Measurements from ENCODE around the gene ERICH3.
"Not testable (repeated sequence)": the region's sequence is repeated elsewhere in the genome, so short reads cannot be mapped to it uniquely, and the experiment has no call there.

Gene ERICH3

DNA sequence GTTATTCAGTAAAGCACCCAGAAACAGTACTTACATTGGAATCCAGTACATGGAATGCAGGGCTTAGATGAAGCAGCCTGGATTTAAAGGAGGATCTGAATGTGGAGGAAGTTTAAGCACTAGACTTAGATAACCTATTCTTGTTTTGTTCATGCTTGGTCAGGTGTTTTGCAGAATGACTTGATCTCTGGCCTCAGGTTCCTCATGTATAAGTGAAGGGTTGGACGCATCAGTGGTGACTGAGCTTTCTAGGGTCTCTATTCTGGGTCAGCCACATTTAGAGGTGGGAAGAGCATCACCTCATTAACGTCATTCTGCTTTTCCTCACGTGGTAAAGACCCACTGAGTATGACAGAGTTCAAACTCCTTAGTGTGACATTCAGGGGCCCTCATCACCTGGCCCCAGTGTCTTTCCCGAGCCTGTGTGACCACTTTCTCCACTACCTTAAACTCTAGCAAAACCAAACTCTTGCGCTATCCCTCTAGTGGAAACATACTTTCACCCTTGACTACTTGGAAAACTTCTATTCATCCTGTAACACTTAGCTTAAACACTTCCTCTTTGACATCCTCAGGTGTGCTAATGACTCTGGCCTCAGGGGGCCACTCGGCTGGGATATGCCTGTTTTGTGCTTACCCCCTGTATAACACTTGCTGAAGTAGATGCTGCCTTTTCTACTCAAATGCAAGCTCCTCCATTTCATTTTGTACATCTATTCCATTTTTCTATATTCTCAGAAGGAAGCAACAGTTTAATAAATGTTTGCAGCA is 871 bp upstream of the ERICH3 start:
- DNase-seq = no peak

DNA sequence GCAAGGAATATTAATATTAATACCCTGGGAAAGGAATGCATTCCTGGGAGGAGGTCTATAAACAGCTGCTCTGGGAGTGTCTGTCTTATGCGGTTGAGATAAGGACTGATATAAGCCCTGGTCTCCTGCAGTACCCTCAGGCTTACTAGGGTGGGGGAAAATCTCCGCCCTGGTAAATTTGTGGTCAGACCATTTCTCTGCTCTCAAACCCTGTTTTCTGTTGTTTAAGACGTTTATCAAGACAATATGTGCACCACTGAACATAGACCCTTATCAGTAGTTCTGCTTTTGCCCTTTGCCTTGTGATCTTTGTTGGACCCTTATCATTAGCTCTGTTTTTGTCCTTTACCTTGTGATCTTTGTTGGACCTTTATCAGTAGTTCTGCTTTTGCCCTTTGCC is 2.7 kb downstream of the ERICH3 start:
- DNase-seq = not testable (repeated sequence)

DNA sequence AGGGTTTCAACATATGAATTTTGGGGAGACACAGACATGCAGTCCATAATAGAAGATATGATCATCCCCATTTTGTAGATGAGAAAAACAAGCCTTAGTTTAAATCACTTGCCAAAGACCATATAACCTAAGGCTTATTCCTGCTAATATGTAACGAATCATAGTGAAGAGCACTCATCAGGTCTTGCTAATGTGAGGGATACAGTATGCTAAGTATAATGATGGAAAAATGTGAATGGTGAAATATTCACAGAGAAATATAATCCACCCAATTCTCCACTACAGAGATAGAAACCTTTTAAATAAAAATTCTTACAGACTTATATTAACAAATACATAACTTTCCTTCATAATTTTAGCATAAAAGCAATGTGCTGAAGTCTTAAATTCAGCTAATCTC is 18.9 kb downstream of the ERICH3 start:
- no peak for DNase-seq

DNA sequence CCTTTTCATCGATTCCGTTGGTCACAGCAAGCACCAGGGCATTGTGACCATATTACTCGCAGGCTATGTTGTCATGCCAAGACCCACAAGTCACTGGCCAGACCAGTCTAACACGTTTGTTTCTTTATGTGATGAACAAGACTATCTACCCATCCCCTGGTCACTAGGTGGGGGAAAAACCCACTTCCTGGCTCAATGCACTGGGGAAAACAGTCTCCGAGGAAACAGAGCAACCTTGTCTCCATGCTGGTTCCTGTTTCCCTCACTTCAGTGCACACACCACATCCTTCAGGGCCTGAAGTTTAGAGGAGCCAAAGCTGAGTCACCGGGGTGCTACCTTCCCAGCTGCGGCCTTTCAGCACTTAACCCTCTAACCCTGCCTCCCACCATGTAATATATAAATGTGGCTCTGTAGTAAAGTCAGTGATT is 20.9 kb downstream of the ERICH3 start:
- no peak for DNase-seq

DNA sequence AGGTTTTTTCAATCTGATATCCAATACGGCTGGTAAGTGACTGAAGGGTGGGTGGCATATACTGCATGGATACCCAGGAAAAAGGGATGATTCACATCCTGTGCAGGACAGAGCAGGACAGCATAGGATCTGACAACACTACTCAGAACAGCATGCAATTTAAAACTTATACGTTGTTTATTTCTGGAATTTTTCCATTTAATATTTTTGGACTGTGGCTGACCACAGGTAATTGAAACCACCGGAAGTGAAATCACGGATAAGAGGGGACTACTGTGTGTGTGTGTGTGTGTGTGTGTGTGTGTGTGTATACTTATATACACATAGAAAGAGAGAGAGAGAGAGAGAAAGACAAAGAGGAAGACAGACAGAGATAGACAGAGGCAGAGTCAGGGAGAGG is 23.0 kb downstream of the ERICH3 start:
- DNase-seq = no peak

DNA sequence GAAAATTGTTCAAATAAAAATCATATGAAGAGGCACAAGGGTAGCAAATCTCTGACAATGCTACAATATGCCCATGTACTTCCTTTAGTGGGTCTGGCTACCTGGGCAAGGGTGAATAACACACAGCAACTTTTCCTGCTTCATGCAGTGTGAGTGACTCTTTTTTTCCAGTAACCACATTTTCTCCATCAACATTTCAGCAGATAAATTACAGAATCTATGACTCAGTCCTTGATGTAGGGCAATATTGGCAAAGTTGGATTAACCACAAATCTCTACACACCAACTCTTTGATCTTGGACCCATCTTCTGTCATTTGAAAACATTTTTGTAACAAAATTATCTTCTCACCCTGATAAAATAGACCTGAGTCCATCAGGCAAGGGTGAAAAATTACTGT is 31.7 kb downstream of the ERICH3 start:
- no peak for DNase-seq

DNA sequence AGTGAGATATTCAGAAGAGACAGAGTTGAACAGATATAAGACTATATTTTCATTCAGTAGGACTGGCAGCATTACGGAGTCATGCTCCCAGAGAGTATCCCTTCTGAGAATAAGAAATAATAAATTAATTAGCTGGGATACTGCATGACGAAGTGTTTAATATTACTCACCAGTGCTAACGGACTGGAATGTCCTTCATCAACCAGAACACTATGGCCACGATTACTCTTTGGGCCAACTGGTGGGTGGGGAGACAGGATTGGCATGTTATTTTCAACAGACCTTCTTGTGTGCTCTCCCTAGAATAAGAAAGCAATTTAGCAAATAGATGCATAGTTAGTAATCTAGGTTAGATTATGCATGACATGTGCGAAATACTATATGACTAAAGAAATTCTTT is 32.4 kb downstream of the ERICH3 start:
- no peak for DNase-seq

DNA sequence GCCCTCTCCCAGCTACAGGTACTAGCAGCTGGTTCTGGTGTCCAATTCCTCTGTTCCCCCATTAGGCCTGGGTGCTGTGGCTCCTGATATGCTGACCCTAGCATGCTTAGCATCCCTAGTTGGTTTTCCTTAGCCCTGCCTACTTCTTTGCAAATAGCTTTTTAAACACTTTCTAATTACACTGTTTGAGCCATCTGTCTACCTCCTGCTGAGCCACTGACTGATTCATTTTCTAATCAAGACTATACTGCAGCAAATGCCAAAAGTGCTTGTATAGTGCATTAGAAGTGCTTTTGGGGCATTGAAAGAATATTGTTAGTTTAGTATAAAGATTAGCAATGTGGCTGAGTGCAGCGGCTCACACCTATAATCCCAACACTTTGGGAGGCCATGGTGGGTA is 36.3 kb downstream of the ERICH3 start:
- DNase-seq = no peak

DNA sequence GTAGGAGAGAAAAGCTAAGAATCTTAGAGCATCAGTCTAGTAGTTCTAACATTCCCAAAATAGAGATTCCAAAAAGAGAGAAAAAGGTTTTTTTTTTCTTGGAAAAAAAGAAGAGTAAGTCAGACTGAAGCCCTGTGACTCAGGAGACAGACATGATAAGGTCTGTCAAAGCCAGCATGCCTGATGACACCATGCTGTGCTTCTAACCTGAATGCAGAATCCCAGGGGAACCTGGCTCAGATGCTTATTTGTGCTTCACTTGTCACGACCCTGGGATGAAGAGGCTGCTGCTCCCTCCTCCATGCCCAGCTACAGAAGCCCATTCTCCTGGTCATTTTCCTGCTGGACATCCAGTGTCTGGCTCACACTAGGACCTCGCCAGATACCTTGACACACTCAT is 44.3 kb downstream of the ERICH3 start:
- DNase-seq = no peak

DNA sequence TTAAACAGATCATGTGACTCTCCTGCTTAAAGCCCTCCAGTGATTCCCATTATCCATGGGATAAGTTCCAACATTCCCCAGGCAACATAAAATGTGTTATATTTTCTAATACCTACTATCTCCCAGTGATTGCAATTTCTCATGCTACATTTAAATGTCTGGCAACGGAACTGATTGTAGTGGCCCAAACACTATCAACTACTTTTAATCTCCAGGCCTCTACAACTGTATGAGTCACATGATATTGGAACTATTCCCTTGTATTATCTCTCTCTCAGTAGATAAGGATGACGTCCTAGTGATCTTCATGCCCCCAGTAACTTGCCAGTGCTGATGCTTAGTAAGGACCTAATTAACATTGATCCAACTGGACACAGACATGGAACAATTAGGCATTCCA is 49.9 kb downstream of the ERICH3 start:
- DNase-seq = no peak

DNA sequence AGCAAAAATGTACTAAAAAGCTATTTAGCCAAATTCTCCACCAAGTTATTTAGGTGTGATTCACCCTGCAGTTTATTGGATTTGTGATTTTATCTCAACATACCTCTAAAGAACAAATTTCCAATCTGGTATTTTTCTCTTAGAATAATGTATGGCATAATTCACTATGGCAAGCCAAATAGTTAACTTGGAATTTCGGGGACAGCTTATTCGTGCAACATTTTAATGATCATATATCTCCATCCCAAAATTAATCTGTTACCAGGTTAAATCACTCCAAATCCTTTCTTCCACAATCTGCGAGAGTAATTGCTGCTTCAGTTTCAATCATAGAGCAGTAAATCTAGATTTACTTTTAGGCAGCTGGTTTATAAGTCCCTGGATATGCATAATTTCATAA is 53.4 kb downstream of the ERICH3 start:
- no peak for DNase-seq

DNA sequence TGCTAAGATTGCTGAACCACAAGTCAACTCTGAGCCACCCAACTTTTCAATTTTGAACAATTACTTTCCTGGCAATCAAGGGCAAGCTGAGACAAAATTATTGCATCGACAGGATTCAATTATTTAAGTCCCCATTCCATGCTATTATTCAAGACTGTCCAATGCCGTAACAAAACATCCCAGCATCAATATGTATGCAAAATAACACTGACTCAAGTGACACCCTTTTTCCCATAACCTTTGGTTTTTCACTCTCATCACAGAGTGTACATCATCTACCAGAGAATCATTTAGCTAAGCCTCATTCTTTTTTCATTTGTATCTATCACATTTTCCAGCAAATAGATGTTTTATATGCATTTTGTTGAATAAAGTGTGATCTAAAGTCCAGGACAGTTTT is 54.6 kb downstream of the ERICH3 start:
- no peak for DNase-seq

DNA sequence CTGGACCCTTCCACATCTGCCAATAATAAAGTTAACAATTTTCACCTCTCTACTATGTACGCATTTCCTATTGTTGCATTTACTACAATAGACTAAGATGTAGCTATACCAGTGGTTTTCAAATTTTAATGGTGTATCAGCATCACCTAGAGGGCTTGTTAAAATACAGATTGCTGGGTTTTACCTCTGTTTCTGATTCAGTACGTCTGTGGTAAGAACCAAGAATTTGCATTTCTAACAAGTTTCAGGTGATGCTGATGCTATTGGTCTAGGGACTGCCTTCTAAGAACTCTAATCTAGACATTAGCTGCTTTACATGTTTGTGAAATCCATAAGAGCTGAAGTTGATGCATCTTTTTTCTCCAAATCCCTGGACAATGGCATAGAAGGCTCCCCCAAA is 59.7 kb downstream of the ERICH3 start:
- DNase-seq = no peak

DNA sequence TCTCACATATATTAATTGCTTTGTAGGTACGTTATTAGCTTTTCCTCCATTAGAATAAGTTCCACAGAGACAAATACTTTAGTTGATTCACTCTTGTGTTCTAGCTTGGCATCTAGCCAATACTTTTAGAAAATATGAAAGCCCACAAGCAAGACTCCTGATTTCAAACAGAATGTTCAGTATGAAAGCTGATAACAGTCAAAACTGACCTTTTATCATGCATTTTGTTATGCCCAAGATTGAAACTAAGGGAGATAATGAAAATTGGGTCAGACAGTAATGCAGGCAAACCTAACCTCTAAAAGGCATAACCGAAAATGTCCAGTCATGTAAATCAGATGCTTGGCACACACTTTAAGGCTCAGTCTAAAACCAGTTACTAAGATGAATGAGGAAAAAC is 61.7 kb downstream of the ERICH3 start:
- DNase-seq = no peak

DNA sequence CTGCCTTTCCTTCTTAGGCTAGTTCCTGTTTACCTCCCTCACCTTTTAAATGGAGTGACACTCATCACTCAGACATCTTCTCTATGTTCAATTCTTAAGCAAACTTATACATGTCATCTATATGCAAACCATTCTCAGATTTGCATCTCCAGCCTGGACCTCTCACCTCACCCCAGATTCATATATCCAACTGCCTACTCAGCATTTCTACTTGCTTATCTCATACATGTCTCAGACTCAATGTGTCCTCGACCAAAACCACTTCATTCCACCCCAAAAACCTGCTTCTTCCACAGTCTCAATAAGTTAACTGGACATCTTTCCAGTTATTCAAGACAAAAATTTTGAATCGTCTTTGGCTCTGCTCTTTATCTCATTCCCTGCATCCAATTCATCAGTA is 62.6 kb downstream of the ERICH3 start:
- no peak for DNase-seq

DNA sequence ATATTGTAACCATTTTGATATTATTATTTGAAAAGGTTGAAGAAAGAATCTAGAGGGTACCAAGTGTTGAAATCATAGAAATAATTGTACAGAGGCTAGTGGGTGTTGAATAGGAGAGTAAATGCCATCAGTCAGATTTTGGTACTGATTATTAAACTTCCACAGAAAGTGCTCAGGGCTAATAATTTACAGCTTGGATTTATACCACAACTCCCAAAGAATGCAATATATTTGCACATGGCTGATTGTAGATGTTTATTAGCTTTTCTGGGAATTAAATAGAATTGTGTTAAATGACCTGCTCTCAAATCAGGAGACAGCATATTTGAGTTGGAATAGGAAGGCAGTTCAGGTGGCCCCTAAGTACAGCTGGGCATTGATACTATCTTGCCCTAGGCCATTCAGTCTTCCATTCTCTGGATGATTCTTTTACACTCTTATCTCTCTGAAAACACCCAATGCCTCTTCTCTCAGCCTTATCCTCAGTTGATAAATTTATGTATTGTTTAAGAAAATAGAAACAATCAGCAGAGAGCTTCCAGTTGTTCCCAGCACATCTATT is 63.7 kb downstream of the ERICH3 start:
- DNase-seq = no peak

DNA sequence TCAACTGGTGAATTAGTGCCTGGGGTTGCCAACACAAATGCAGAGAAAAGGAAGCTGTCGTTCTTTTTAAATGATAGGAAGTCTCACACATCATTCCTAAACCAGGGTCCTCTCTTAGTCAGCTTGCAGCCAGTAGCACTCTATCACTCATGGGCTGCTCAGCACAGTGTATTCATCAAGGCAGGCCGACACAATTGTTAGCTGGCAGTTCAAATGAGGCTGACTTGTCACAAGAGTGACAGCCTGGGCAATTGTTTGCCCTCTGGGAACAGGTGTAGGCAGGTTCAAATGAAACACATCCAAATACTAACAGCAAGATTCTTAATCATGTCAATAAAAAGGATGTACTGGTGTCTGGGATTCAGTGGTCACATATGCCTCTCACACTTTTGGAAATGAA is 76.9 kb downstream of the ERICH3 start:
- DNase-seq = no peak

DNA sequence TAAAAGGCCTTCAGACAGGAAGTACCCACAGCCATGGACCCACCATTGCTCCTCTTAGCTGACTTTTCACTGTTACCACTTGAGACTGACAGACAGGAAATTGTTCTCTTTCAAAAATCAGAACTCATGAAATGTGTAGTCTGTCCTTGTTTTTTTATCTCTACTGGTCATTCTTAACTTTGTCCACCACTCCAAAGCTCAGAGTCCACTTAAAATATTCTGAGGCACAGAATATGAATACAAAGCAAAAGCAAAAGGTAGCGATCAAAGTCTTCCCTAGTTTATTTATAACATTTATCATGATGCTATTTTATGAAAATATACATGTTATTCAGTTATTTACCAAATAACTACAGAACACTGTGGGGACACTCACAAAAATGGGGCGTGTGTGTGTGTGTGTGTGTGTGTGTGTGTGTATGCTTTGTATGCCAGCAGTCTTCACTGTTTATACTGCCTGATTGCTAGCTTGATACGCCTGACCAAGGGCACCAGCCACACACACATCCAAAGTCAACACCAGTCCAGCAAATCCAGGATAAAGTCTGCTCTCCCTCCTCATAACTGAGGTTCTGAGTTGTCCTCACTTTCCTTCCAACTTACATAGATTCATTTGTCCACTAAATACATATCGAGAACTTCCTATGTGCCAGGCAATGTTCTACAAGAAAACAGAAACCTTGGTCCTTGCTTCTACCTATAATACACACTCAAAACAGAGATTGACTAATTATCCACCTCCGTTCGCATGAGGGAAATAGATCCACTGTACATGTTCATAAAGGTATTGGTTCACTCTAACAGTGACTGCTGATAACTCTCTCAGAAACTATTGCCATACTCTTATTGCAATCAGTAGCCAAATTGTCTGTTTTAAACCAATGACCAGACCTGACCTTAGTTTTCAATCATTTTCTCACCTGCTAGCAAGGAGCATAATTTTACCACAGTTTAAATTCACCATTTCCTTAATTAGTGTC is 79.4 kb downstream of the ERICH3 start:
- no peak for DNase-seq

DNA sequence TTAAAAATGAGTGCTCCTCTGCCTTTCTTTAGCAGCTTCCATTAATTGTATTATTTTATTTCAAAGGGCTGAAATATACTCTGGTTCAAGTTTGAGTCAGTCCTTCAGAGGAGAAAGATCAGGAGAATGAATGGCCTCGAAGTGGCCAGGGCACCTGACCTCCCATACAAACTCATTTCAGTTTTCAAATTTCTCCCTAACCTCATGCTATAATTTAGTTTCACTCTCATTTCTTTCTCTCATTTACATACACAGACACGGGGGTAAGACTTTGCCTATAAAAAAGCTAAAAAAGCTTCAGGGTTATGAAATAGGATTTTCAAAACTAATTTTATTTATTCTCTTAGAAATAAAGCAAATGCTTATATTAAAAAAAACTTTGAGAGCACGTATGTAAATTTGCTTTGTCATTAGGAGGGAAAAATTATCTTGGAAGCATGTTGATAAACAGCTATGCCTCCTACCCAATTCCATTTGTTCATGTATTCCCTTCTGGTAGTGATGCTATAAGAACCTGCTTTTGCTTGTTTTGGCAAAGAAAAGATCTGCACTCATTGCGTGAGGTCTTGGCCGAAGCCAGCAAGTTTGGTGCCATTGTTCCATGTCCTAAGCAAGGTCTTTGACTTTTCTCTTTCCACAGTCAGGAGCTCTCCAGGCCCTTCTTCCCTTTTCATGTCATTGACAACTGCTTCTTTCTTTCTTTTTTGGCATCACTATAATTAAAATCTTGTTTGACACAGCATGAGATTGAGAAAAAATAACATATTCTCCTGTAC is 80.8 kb downstream of the ERICH3 start:
- no peak for DNase-seq

DNA sequence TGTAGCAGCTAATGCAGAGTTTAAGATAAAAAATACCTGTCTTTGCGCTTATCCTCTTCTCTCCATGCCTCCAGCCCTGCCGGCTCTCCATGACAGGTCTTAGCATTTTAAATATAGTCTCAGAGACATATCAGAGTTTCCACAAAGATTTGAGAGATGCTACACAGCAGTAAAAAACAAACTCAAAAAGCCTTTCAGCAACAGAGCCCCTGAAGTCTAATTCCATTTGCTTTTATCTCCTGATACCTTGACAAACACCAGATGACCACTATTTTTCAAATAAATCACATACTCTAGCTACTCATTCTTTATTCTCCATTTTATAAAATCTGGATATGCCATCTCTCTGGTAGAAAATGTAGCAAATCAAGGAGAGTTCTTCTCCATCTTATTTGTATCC is 81.6 kb downstream of the ERICH3 start:
- no peak for DNase-seq

DNA sequence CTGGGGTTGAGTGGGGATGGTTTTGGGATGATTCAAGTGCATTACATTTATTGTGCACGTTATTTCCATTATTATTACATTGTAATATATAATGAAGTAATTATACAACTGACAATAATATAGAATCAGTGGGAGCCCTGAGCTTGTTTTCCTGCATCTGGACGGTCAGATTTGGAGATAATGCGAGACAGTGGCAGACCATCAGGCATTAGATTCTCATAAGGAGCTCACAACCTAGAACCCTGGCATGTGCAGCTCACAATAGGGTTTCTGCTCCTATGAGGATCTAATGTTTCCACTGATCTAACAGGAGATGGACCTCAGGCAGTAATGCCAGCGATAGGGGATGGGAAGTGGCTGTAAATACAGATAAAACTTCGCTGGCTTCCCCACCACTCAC is 83.3 kb downstream of the ERICH3 start:
- DNase-seq = no peak

DNA sequence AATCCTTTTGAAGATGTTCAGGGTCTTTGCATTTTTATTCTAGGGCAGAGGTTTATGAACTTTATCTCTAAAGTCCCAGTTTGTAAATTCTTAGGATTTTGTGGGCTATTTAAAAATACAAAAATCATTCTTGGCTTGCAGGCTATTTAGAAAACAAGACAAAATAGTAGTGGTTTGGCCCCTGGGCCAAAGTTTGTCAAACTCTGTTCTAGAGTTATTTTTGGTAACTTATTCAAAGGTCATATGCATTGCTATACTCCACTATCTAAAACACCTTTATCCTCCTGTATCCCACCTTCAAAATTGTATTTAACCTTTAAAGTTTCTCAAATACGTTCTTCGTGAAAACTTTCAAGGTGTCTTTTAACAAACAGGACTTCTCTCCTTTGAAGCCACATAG is 85.7 kb downstream of the ERICH3 start:
- DNase-seq = no peak

DNA sequence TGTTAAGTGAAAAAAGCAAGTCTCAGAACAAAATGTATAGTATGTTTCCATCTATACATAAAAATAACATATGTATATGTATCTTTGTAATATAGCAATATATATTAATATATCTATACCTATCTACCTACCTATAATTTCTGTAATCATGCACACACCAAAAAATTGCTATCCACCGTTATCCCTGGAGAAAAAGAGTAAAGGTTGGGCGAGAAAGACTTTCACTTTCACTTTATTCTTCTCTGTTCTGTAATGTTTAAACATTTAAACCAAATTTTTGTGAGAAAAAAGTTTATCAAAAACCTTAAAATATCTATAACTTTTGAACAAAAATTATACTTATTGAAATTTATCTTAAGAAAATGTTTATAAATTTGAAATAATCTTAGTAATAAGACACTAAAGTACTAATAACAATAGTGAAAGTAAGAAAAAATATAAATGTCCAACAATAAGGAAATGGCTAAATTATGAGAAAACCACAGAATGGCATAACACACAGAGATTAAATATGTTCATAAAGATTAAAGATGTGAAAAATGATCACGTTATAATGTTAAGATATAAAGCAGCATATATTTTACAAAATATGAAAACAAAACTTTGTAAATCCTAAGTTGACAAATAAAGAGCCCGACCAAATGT is 87.2 kb downstream of the ERICH3 start:
- no peak for DNase-seq
